GM23338 (cell line): ENCODE data around the gene NFX1. TPM values are rescaled to one million over a fixed set of nuclear protein-coding genes. Genes with fewer than 3 reads are reported as not detected.

Experiments
- ATAC-seq: fragments of 200-7000 bp; cut with Tn5 transposase; 3 replicates; pipeline ENCODE4 v1.9.1; 2020
- DNase-seq: peaks from one replicate; pipeline ENCODE4 v3.0.0-alpha.2; 2015; ENCODE audit warnings: low spot score
- H2AFZ ChIP-seq: fragments of 200-600 bp; sonication (generic); 2 replicates; pipeline ENCODE4 v1.8.0; 2016; ENCODE audit warnings: antibody characterized with exemption, mild to moderate bottlenecking, moderate library complexity
- H3F3A ChIP-seq: fragments of 200-600 bp; sonication (generic); replicated peaks from 2 replicates; pipeline ENCODE4 v1.8.0; 2017; ENCODE audit warnings: antibody characterized with exemption, mixed run types, low read depth
- H3K27ac ChIP-seq: fragments of 200-600 bp; sonication (generic); 2 replicates; pipeline ENCODE4 v1.6.1; 2016; ENCODE audit warnings: low read depth
- H3K27me3 ChIP-seq: fragments of 200-600 bp; sonication (generic); 2 replicates; pipeline ENCODE4 v1.8.0; 2016; ENCODE audit warnings: mild to moderate bottlenecking, mixed run types, moderate library complexity; ENCODE audit not compliant: insufficient read depth
- H3K36me3 ChIP-seq: fragments of 200-600 bp; sonication (generic); 2 replicates; pipeline ENCODE4 v1.8.0; 2016; ENCODE audit warnings: mild to moderate bottlenecking; ENCODE audit not compliant: insufficient read depth
- H3K4me1 ChIP-seq: fragments of 200-600 bp; sonication (generic); 2 replicates; pipeline ENCODE4 v1.8.0; 2016; ENCODE audit warnings: mild to moderate bottlenecking, moderate library complexity; ENCODE audit not compliant: insufficient read depth
- H3K4me2 ChIP-seq: fragments of 200-600 bp; sonication (generic); 2 replicates; pipeline ENCODE4 v1.7.1; 2017; ENCODE audit warnings: mixed run types
- H3K4me3 ChIP-seq: fragments of 200-600 bp; sonication (generic); 2 replicates; pipeline ENCODE4 v1.6.1; 2016; ENCODE audit warnings: mixed run types
- H3K79me2 ChIP-seq: fragments of 200-600 bp; sonication (generic); replicated peaks from 2 replicates; pipeline ENCODE4 v1.8.0; 2017; ENCODE audit warnings: mild to moderate bottlenecking; ENCODE audit not compliant: insufficient read depth
- H3K9me2 ChIP-seq: fragments of 200-600 bp; sonication (generic); 2 replicates; pipeline ENCODE4 v1.8.0; 2017; ENCODE audit not compliant: insufficient read depth
- H4K20me1 ChIP-seq: fragments of 200-600 bp; sonication (generic); replicated peaks from 2 replicates; pipeline ENCODE4 v1.8.0; 2017; ENCODE audit warnings: mild to moderate bottlenecking; ENCODE audit not compliant: insufficient read depth
- H3K27ac Mint-ChIP-seq: 2 replicates; pipeline ENCODE4 v1.8.0; 2020; ENCODE audit warnings: inconsistent platforms, mild to moderate bottlenecking, moderate library complexity, mixed read lengths
- H3K27me3 Mint-ChIP-seq: 3 replicates; pipeline ENCODE4 v1.8.0; 2022; ENCODE audit warnings: low read depth, mild to moderate bottlenecking, moderate library complexity, mixed read lengths, inconsistent platforms; ENCODE audit not compliant: insufficient read depth, poor library complexity
- H3K36me3 Mint-ChIP-seq: 3 replicates; pipeline ENCODE4 v1.8.0; 2021; ENCODE audit warnings: low read depth, mild to moderate bottlenecking, inconsistent platforms, moderate library complexity, mixed read lengths
- H3K4me1 Mint-ChIP-seq: 3 replicates; pipeline ENCODE4 v1.8.0; 2020; ENCODE audit warnings: mild to moderate bottlenecking, inconsistent platforms, mixed read lengths
- H3K4me3 Mint-ChIP-seq: 3 replicates; pipeline ENCODE4 v1.8.0; 2021; ENCODE audit warnings: moderate library complexity, mild to moderate bottlenecking, inconsistent platforms, mixed read lengths
- H3K9me3 Mint-ChIP-seq: 3 replicates; pipeline ENCODE4 v1.8.0; 2020; ENCODE audit warnings: moderate library complexity, mild to moderate bottlenecking, inconsistent platforms, mixed read lengths
- CREB1 ChIP-seq: fragments of 250-450 bp; sonication (Bioruptor Pico); IDR thresholded peaks from 2 replicates; pipeline ENCODE4 v1.5.0; 2020; ENCODE audit warnings: low read depth, mild to moderate bottlenecking, moderate library complexity
- ETS1 ChIP-seq: IDR thresholded peaks from 2 replicates; pipeline ENCODE4 v1.6.1; 2016; ENCODE audit warnings: antibody characterized with exemption
- EZH2 ChIP-seq: fragments of 200-600 bp; sonication (generic); IDR thresholded peaks from one replicate; pipeline ENCODE4 v1.8.0; 2017; ENCODE audit warnings: antibody characterized with exemption, mild to moderate bottlenecking, low read depth; ENCODE audit not compliant: unreplicated experiment
- EZH2phosphoT487 ChIP-seq: fragments of 200-600 bp; sonication (generic); IDR thresholded peaks from one replicate; pipeline ENCODE4 v1.8.1; 2018; ENCODE audit warnings: antibody characterized with exemption; ENCODE audit not compliant: unreplicated experiment
- JUNB ChIP-seq: IDR thresholded peaks from one replicate; pipeline ENCODE4 v1.6.1; 2016; ENCODE audit warnings: antibody characterized with exemption; ENCODE audit not compliant: unreplicated experiment
- NANOG ChIP-seq: IDR thresholded peaks from 2 replicates; pipeline ENCODE4 v1.6.1; 2016; ENCODE audit warnings: antibody characterized with exemption, borderline replicate concordance
- POLR2AphosphoS5 ChIP-seq: IDR thresholded peaks from 2 replicates; pipeline ENCODE4 v1.6.1; 2016; ENCODE audit warnings: antibody characterized with exemption, low read depth
- REST ChIP-seq: IDR thresholded peaks from one replicate; pipeline ENCODE4 v1.6.1; 2018; ENCODE audit warnings: antibody characterized with exemption; ENCODE audit not compliant: unreplicated experiment
- STAT1 ChIP-seq: IDR thresholded peaks from one replicate; pipeline ENCODE4 v1.6.1; 2016; ENCODE audit warnings: antibody characterized with exemption; ENCODE audit not compliant: unreplicated experiment
- ZNF114 ChIP-seq: fragments of 250-450 bp; sonication (Bioruptor Pico); IDR thresholded peaks from 2 replicates; pipeline ENCODE4 v1.5.0; 2020; ENCODE audit warnings: mild to moderate bottlenecking, moderate library complexity
- ZNF331 ChIP-seq: fragments of 250-450 bp; sonication (Bioruptor Pico); IDR thresholded peaks from 2 replicates; pipeline ENCODE4 v1.5.0; 2020; ENCODE audit warnings: low read depth, mild to moderate bottlenecking, moderate library complexity
- ZNF462 ChIP-seq: fragments of 250-450 bp; sonication (Bioruptor Pico); IDR thresholded peaks from 2 replicates; pipeline ENCODE4 v1.5.0; 2020; ENCODE audit warnings: mild to moderate bottlenecking, moderate library complexity
- polyA plus RNA-seq: library from polyadenylated mRNA; unstranded; fragments of >200 nt; fragmentation: Nextera tagmentation; extraction: Ambion mirVana; gene quantifications from 2 replicates; pipeline ENCODE4 v1.2.1, GENCODE V29; 2016
- total RNA-seq: library from RNA; depleted of rRNA; stranded (reverse); fragments of >200 nt; shearing (Covaris generic); gene quantifications from 2 replicates; pipeline ENCODE4 v1.2.3, GENCODE V29; 2014
- TF ChIP-seq, protein P1 (sequence below), 2 experiments: fragments of 200-600 bp in 1 of 2; sonication (generic) in 1 of 2; conservative IDR thresholded peaks; 2 replicates each; pipeline versions ENCODE4 v1.5.1 to v1.6.1; 2016 to 2017; ENCODE audit warnings: antibody characterized with exemption in 2 of 2, low read depth in 2 of 2, mild to moderate bottlenecking in 2 of 2, moderate library complexity in 1 of 2

Gene NFX1
- total and polyA plus RNA-seq, 2 experiments from 2014 or later: 13.9 to 26.1 TPM

DNA sequence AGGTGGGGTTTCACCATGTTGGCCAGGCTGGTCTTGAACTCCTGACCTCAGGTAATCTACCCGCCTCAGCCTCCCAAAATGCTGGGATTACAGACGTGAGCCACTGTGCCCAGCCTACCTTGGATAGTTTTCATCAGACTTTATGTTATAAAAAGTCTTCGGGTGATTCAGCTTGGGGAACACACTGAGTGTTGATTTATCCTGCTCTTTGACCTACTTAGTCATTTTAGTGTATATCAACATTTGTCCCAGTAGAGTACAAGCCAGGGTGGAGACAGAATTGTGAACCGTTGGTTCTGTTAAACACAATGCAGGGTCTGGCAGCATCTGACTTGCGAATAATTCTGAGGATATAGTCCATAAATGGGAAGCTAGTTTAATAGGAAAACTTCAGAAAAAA is 39.7 kb downstream of the NFX1 start:
- no peak overlapping the region for H3K4me2 ChIP-seq
- H4K20me1 ChIP-seq: no peaks in the 10 kb centered on the region
- DNase-seq: no peak
- no peak overlapping the region for H3K27ac Mint-ChIP-seq
- H3K36me3 Mint-ChIP-seq: peaks cover 57% of the 10 kb centered on the region
- no peaks in the 10 kb centered on the region for H3K27me3 ChIP-seq
- H2AFZ ChIP-seq: no peak overlapping the region
- ATAC-seq: no peak
- no peaks in the 10 kb centered on the region for H3K79me2 ChIP-seq
- H3K4me3 ChIP-seq: no peak overlapping the region
- H3K4me1 ChIP-seq: no peaks in the 10 kb centered on the region
- H3K9me3 Mint-ChIP-seq: no peaks in the 10 kb centered on the region
- TF ChIP-seq EZH2phosphoT487: no peak
- TF ChIP-seq ETS1: no peak
- no peak for TF ChIP-seq REST
- TF ChIP-seq CREB1: no peak
- TF ChIP-seq POLR2AphosphoS5: no peak
- TF ChIP-seq STAT1: no peak
- TF ChIP-seq, protein P1, sequence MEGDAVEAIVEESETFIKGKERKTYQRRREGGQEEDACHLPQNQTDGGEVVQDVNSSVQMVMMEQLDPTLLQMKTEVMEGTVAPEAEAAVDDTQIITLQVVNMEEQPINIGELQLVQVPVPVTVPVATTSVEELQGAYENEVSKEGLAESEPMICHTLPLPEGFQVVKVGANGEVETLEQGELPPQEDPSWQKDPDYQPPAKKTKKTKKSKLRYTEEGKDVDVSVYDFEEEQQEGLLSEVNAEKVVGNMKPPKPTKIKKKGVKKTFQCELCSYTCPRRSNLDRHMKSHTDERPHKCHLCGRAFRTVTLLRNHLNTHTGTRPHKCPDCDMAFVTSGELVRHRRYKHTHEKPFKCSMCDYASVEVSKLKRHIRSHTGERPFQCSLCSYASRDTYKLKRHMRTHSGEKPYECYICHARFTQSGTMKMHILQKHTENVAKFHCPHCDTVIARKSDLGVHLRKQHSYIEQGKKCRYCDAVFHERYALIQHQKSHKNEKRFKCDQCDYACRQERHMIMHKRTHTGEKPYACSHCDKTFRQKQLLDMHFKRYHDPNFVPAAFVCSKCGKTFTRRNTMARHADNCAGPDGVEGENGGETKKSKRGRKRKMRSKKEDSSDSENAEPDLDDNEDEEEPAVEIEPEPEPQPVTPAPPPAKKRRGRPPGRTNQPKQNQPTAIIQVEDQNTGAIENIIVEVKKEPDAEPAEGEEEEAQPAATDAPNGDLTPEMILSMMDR (conservative IDR thresholded peaks at IDR 0.05; ENCODE audit: low read depth in 2 of 2): no peak
- TF ChIP-seq ZNF114: no peak
- TF ChIP-seq JUNB: no peak
- no peak for TF ChIP-seq NANOG
- TF ChIP-seq EZH2: no peak
- no peak for TF ChIP-seq ZNF331
- TF ChIP-seq ZNF462 (CRISPR knock-in tag): no peak
- H3K36me3 ChIP-seq: peaks cover 11% of the 10 kb centered on the region; the same call in 1 of the 2 replicates
- no peak overlapping the region for H3K27ac ChIP-seq
- no peak overlapping the region for H3K4me3 Mint-ChIP-seq
- H3K27me3 Mint-ChIP-seq: peaks cover 5% of the 10 kb centered on the region
- H3F3A ChIP-seq: no peaks in the 10 kb centered on the region
- H3K4me1 Mint-ChIP-seq: no peaks in the 10 kb centered on the region
- no peaks in the 10 kb centered on the region for H3K9me2 ChIP-seq
